Endothelial cell of umbilical vein (primary cell): ENCODE measurements around the gene TNP1.

ENCODE experiments used
- CTCF ChIP-seq, 2 donors: IDR thresholded peaks; 1 replicate in 1 of 2; 2 replicates in 1 of 2; pipeline ENCODE4 v1.5.1; 2011; ENCODE audit warnings: low read length in 2 of 2, mild to moderate bottlenecking in 2 of 2, moderate library complexity in 2 of 2, control low read depth in 1 of 2, inconsistent platforms in 1 of 2, low read depth in 1 of 2; ENCODE audit not compliant: insufficient read depth in 1 of 2; ENCODE audit errors: extremely low read depth in 1 of 2
- MAX ChIP-seq: IDR thresholded peaks from 2 replicates; pipeline ENCODE4 v1.6.1; 2011; ENCODE audit not compliant: insufficient read depth, insufficient read length
- POLR2A ChIP-seq: IDR thresholded peaks from 2 replicates; pipeline ENCODE4 v1.6.1; 2012; ENCODE audit warnings: low read depth, mild to moderate bottlenecking, control low read depth, low read length
- POLR2AphosphoS5 ChIP-seq: IDR thresholded peaks from 2 replicates; pipeline ENCODE4 v1.6.1; 2012; ENCODE audit warnings: low read depth, mild to moderate bottlenecking, control low read depth, low read length, moderate library complexity; ENCODE audit not compliant: insufficient read depth

- TF ChIP-seq CTCF (IDR thresholded peaks at IDR 0.05; ENCODE audit: extremely low read depth in 1 of 2, insufficient read depth in 1 of 2, low read depth in 1 of 2, low read length in 2 of 2): no peak
- TF ChIP-seq POLR2AphosphoS5: no peak
- no peak for TF ChIP-seq POLR2A
- no peak for TF ChIP-seq MAX
These were observed 27.3 kb upstream of the TNP1 start for GRCh38 chr2:216887138-216887537.
